ENCODE measurements around the gene TNRC6A. TPM values are rescaled to one million over a fixed set of nuclear protein-coding genes. Genes with fewer than 3 reads are reported as not detected.

Gene TNRC6A
- total and polyA plus RNA-seq, 2 experiments from 2014 or later, result 24.5 to 33.1 TPM

DNA sequence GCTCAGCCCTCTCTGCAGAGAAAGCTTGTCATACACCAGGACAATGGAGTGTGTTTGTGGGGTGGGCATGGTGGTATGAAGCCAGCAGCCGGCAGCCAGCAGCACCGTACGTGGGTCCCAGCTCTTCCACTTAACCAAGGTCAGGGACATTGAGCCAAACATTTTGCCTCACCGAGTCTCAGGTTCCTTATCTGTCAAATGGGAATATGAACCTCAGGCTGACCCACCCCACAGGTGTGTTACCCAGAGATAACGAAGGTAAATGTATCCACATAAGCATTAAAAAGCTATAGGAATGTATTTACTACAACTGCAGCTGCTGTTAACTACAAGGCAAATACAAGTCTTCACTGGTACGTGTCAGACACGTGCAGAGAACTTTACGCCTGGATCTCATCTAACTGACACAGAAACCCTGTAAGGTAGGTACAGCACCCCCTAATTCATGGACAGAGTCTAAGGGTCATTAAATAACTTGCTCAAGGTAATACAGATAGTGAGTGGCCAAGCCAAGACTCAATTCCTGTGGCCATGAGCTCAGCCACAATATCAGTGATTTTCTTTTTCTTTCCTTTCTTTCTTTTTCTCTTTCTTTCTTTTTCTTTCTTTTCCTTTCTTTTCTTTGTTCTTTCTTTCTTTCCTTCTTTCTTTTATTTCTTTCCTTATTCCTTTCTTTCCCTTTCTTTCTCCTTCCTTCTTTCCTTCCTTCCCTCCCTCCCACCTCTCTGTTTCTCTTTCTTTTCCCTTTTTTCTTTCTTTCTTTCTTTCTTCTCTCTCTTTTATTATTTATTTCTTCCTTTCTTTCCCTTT lies 117.3 kb downstream of the TNRC6A start:
- H3K27ac ChIP-seq, result no peak overlapping the region
- H3K36me3 ChIP-seq, result no peaks in the 10 kb centered on the region
- no peak for DNase-seq (ENCODE audit: low read depth in 1 of 2, low spot score in 1 of 2)
- TF ChIP-seq, protein P1, sequence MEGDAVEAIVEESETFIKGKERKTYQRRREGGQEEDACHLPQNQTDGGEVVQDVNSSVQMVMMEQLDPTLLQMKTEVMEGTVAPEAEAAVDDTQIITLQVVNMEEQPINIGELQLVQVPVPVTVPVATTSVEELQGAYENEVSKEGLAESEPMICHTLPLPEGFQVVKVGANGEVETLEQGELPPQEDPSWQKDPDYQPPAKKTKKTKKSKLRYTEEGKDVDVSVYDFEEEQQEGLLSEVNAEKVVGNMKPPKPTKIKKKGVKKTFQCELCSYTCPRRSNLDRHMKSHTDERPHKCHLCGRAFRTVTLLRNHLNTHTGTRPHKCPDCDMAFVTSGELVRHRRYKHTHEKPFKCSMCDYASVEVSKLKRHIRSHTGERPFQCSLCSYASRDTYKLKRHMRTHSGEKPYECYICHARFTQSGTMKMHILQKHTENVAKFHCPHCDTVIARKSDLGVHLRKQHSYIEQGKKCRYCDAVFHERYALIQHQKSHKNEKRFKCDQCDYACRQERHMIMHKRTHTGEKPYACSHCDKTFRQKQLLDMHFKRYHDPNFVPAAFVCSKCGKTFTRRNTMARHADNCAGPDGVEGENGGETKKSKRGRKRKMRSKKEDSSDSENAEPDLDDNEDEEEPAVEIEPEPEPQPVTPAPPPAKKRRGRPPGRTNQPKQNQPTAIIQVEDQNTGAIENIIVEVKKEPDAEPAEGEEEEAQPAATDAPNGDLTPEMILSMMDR (IDR thresholded peaks at IDR 0.05; ENCODE audit: low read depth, low read length), result no peak
- H3K27me3 ChIP-seq, result no peaks in the 10 kb centered on the region
- no peaks in the 10 kb centered on the region for H3K4me1 ChIP-seq (ENCODE audit: low read depth)
- H3K4me3 ChIP-seq, result no peak overlapping the region
- H3K9me3 ChIP-seq (ENCODE audit: low read depth), result no peaks in the 10 kb centered on the region

DNA sequence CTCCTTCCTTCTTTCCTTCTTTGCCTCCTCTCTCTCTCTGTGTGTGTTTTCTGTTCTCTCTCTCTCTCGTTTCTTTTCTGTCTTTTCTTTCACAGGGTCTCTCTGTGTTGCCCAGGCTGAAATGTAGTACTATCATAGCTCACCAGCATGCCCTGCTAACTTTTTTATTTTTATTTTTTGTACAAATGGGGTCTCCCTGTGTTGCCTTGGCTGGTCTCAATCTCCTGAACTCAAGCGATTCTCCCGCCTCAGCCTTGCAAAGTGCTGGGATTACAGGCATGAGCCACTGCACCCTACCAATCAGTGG lies 117.9 kb downstream of the TNRC6A start:
- no peaks in the 10 kb centered on the region for H3K36me3 ChIP-seq

DNA sequence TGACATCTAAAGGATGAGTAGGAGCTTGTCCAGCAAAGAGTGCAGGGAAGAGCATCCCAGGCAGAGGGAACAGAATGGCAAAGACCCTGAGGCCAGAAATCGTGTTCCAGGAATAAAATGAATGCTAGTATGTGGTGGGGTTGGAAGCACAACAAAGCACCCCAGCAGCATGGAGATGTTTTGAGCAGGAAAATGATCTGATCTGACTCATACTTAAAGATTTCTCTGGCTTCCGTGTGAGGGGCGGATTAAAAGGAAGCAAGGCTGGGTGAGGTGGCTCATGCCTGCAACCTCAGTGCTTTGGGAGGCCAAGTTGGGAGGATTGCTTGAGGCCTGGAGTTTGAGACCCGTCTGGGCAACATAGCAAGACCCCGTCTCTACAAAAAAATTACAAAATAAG lies 118.6 kb downstream of the TNRC6A start:
- Histone ChIP-seq H3K9me3 (ENCODE audit: low read depth) (no peaks in the 10 kb centered on the region), H3K4me1 (ENCODE audit: low read depth) (no peaks in the 10 kb centered on the region), H3K27me3 (no peaks in the 10 kb centered on the region), H3K4me3 (no peak overlapping the region), H3K36me3 (no peaks in the 10 kb centered on the region), H3K27ac (no peak overlapping the region)
- peak in 1 of 2 donors; percentile 64 for DNase-seq (ENCODE audit: low read depth in 1 of 2, low spot score in 1 of 2)
- TF ChIP-seq, protein P1 (IDR thresholded peaks at IDR 0.05; ENCODE audit: low read depth, low read length), result no peak

More for the DNA sequence above, 117.9 kb downstream of the TNRC6A start:
- TF ChIP-seq, protein P1 (IDR thresholded peaks at IDR 0.05; ENCODE audit: low read depth, low read length), result no peak
- DNase-seq (ENCODE audit: low read depth in 1 of 2, low spot score in 1 of 2), result no peak
- Histone ChIP-seq H3K27me3 (no peaks in the 10 kb centered on the region), H3K4me3 (no peak overlapping the region), H3K9me3 (ENCODE audit: low read depth) (no peaks in the 10 kb centered on the region), H3K27ac (no peak overlapping the region), H3K4me1 (ENCODE audit: low read depth) (no peaks in the 10 kb centered on the region)

DNA sequence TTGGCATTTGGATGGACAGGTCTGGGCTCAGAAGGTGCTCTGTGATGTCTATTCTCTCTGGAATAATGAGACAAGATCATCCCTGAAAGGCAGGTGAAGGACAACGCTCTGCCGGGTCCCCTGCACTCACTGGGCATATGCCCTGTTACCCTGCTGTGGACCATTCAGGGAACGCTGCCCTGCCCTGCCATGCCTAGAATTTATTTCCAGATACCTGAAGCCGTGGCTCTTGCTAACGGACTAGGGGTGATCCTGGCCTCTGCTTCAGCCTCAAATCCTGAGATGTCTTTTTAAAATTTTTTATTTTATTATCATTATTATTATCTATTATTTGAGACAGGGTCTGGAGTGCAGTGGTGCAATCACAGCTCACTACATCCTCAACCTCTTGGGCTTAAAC lies 120.2 kb downstream of the TNRC6A start:
- no peaks in the 10 kb centered on the region for H3K4me1 ChIP-seq (ENCODE audit: low read depth)
- no peaks in the 10 kb centered on the region for H3K9me3 ChIP-seq (ENCODE audit: low read depth)
- H3K27me3 ChIP-seq, result no peaks in the 10 kb centered on the region
- no peaks in the 10 kb centered on the region for H3K36me3 ChIP-seq
- DNase-seq (ENCODE audit: low read depth in 1 of 2, low spot score in 1 of 2), result no peak
- H3K27ac ChIP-seq, result no peak overlapping the region
- TF ChIP-seq, protein P1 (IDR thresholded peaks at IDR 0.05; ENCODE audit: low read depth, low read length), result no peak
- H3K4me3 ChIP-seq, result no peak overlapping the region

DNA sequence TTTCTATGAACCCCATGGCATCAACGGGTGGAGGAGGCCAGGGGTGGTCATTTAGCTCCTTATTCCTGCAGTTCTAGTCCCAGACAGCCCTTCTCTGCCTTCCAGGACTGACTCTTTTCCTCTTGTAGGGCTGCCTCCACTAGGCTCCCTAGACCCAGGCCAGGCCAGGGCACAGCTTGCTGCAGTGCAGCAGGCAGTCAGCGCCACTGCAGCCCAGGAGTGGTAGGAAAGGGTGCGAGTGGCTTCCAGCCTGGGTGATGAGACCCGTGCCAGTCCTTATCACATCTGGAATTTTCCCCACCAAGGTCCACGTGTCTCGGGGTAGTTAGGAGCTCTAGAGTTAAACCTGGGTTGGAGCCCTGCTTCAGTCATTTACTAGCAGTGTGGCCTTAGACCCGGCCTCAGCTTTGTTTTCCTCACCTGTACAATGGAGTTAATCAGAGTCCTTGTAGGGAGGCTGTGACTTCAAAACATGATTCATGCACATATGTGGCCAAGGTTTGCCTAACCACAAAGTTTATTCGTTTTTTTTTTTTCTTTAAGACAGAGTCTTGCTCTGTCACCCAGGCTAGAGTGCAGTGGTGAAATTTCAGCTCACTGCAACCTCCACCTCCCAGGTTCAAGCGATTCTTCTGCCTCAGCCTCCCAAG lies 121.0 kb downstream of the TNRC6A start:
- Histone ChIP-seq H3K4me3 (no peak overlapping the region), H3K27me3 (no peaks in the 10 kb centered on the region), H3K9me3 (ENCODE audit: low read depth) (no peaks in the 10 kb centered on the region), H3K4me1 (ENCODE audit: low read depth) (no peaks in the 10 kb centered on the region), H3K36me3 (no peaks in the 10 kb centered on the region), H3K27ac (no peak overlapping the region)
- TF ChIP-seq, protein P1 (IDR thresholded peaks at IDR 0.05; ENCODE audit: low read depth, low read length), result no peak
- DNase-seq (ENCODE audit: low read depth in 1 of 2, low spot score in 1 of 2), result peak in 1 of 2 donors; percentile 45
